H1 (cell line): Measurements from ENCODE around the gene VGLL3. TPM values are rescaled to one million over a fixed set of nuclear protein-coding genes. Genes with fewer than 3 reads are reported as not detected.

Experiments used
- CTCF ChIA-PET: fragments of 300-600 bp; sonication (Branson Sonifier 250); formaldehyde crosslinking; loops from one replicate; lab custom pipeline; 2021; ENCODE audit not compliant: partially characterized antibody; lab: Charles Lee
- POLR2A ChIA-PET: fragments of 300-600 bp; sonication (Branson Sonifier 250); formaldehyde crosslinking; loops from one replicate; lab custom pipeline; 2021; ENCODE audit warnings: inconsistent platforms; ENCODE audit not compliant: partially characterized antibody; lab: Charles Lee
- DNase-seq, 2 experiments: peaks; one replicate each; pipeline versions ENCODE4 v3.0.0 to v3.0.0-alpha.2; 2010 to 2022; ENCODE audit warnings: low spot score in 2 of 2, low read depth in 1 of 2, mixed read lengths in 1 of 2
- FAIRE-seq: peaks from 2 replicates; lab custom pipeline; 2011; peaks lifted over from hg19 to GRCh38; lab: Jason Lieb, UNC
- H2AFZ ChIP-seq: 2 replicates; pipeline ENCODE4 v1.8.1; 2012; ENCODE audit warnings: low read length, inconsistent platforms
- H2AK5ac ChIP-seq: 2 replicates; pipeline ENCODE4 v1.6.1; 2013; ENCODE audit warnings: low read depth, low read length
- H2BK120ac ChIP-seq: replicated peaks from 2 replicates; pipeline ENCODE3; 2013; ENCODE audit warnings: low read depth, low read length, inconsistent platforms
- H2BK12ac ChIP-seq: 2 replicates; pipeline ENCODE4 v1.6.1; 2013; ENCODE audit warnings: low read depth, low read length
- H2BK15ac ChIP-seq: 2 replicates; pipeline ENCODE4 v1.6.1; 2013; ENCODE audit warnings: low read length
- H2BK20ac ChIP-seq: 2 replicates; pipeline ENCODE4 v1.6.1; 2013; ENCODE audit warnings: low read length
- H2BK5ac ChIP-seq: 2 replicates; pipeline ENCODE4 v1.6.1; 2013; ENCODE audit warnings: low read depth, low read length
- H3K14ac ChIP-seq: 2 replicates; pipeline ENCODE4 v1.6.1; 2013; ENCODE audit warnings: inconsistent platforms; ENCODE audit not compliant: insufficient read length
- H3K18ac ChIP-seq: 2 replicates; pipeline ENCODE4 v1.6.1; 2013; ENCODE audit warnings: low read length; ENCODE audit errors: extremely low read depth
- H3K23ac ChIP-seq: 2 replicates; pipeline ENCODE4 v1.6.1; 2013; ENCODE audit warnings: inconsistent platforms; ENCODE audit not compliant: insufficient read length
- H3K23me2 ChIP-seq: 2 replicates; pipeline ENCODE4 v1.6.1; 2013; ENCODE audit warnings: low read depth, low read length
- H3K27ac ChIP-seq: 2 replicates; pipeline ENCODE4 v1.6.1; 2011; ENCODE audit warnings: low read depth, low read length, inconsistent platforms
- H3K27me3 ChIP-seq, 4 experiments: replicated peaks in 1 of 4; 1 replicate in 1 of 4; 2 replicates in 3 of 4; pipeline versions ENCODE4 v1.6.1 to v1.8.1; 2011 to 2013; ENCODE audit warnings: low read length in 3 of 4, mild to moderate bottlenecking in 3 of 4, inconsistent platforms in 2 of 4, mixed read lengths in 2 of 4, moderate library complexity in 1 of 4; ENCODE audit not compliant: control insufficient read depth in 3 of 4, insufficient read depth in 3 of 4; ENCODE audit errors: extremely low read depth in 1 of 4
- H3K36me3 ChIP-seq, 4 experiments: 2 replicates each; pipeline versions ENCODE4 v1.6.1 to v1.8.1; 2011 to 2013; ENCODE audit warnings: mild to moderate bottlenecking in 4 of 4, low read length in 3 of 4, moderate library complexity in 2 of 4, control low read depth in 1 of 4, inconsistent platforms in 1 of 4; ENCODE audit not compliant: insufficient read depth in 4 of 4, control insufficient read depth in 2 of 4
- H3K4ac ChIP-seq: replicated peaks from 2 replicates; pipeline ENCODE3; 2013; ENCODE audit warnings: low read length, low read depth, mixed read lengths, inconsistent platforms; ENCODE audit not compliant: insufficient read length
- H3K4me1 ChIP-seq, 4 experiments: replicated peaks in 1 of 4; 1 replicate in 1 of 4; 2 replicates in 3 of 4; pipeline versions ENCODE4 v1.6.1 to v1.8.1; 2011 to 2013; ENCODE audit warnings: low read length in 3 of 4, inconsistent platforms in 2 of 4, mixed read lengths in 1 of 4; ENCODE audit not compliant: insufficient read depth in 4 of 4, control insufficient read depth in 3 of 4
- H3K4me2 ChIP-seq, 2 experiments: 2 replicates each; pipeline versions ENCODE4 v1.6.1 to v1.8.1; 2011 to 2013; ENCODE audit warnings: low read depth in 2 of 2, low read length in 2 of 2, control low read depth in 1 of 2, inconsistent platforms in 1 of 2, mild to moderate bottlenecking in 1 of 2; ENCODE audit not compliant: insufficient read depth in 1 of 2
- H3K4me3 ChIP-seq, 4 experiments: fragments of 200-600, 300-600 bp in 1 of 4; sonication (generic), shearing (Covaris generic), sonication (Bioruptor Twin) in 1 of 4; 2 replicates each; pipeline versions ENCODE4 v1.5.1 to v1.8.1; 2011 to 2016; ENCODE audit warnings: low read length in 4 of 4, low read depth in 3 of 4, control low read depth in 2 of 4, inconsistent platforms in 2 of 4, mild to moderate bottlenecking in 2 of 4, mixed read lengths in 1 of 4, moderate library complexity in 1 of 4; ENCODE audit not compliant: insufficient read depth in 2 of 4; ENCODE audit errors: extremely low read depth in 1 of 4
- H3K56ac ChIP-seq: replicated peaks from 2 replicates; pipeline ENCODE3; 2013; ENCODE audit warnings: low read depth, mild to moderate bottlenecking, mixed read lengths, low read length, inconsistent platforms; ENCODE audit not compliant: insufficient read length
- H3K79me1 ChIP-seq: 2 replicates; pipeline ENCODE4 v1.6.1; 2013; ENCODE audit warnings: low read depth, low read length, control low read depth
- H3K79me2 ChIP-seq, 2 experiments: 2 replicates each; pipeline versions ENCODE4 v1.6.1 to v1.8.1; 2012 to 2013; ENCODE audit warnings: low read length in 2 of 2, mild to moderate bottlenecking in 2 of 2, inconsistent platforms in 1 of 2; ENCODE audit not compliant: insufficient read depth in 2 of 2, control insufficient read depth in 1 of 2
- H3K9ac ChIP-seq, 4 experiments: replicated peaks in 1 of 4; 1 replicate in 1 of 4; 2 replicates in 3 of 4; pipeline versions ENCODE4 v1.6.1 to v1.8.1; 2011 to 2013; ENCODE audit warnings: low read depth in 3 of 4, low read length in 3 of 4, control low read depth in 2 of 4, mild to moderate bottlenecking in 2 of 4, moderate library complexity in 2 of 4, inconsistent platforms in 1 of 4; ENCODE audit errors: extremely low read depth in 1 of 4
- H3K9me3 ChIP-seq, 2 experiments: 2 replicates each; pipeline versions ENCODE4 v1.6.1 to v1.8.1; 2012 to 2013; ENCODE audit warnings: mild to moderate bottlenecking in 2 of 2, moderate library complexity in 2 of 2, control low read depth in 1 of 2, inconsistent platforms in 1 of 2, low read depth in 1 of 2, low read length in 1 of 2, mixed read lengths in 1 of 2; ENCODE audit not compliant: insufficient read depth in 2 of 2
- H4K20me1 ChIP-seq, 2 experiments: replicated peaks in 1 of 2; 2 replicates each; pipeline versions ENCODE3 to v1.8.1; 2011 to 2013; ENCODE audit warnings: inconsistent platforms in 2 of 2, low read length in 2 of 2, mild to moderate bottlenecking in 1 of 2; ENCODE audit not compliant: insufficient read depth in 2 of 2, control insufficient read depth in 1 of 2
- H4K5ac ChIP-seq: 2 replicates; pipeline ENCODE4 v1.6.1; 2013; ENCODE audit warnings: low read length, low read depth, mixed read lengths, inconsistent platforms; ENCODE audit not compliant: insufficient read length
- H4K8ac ChIP-seq: 2 replicates; pipeline ENCODE4 v1.8.0; 2013; ENCODE audit warnings: mild to moderate bottlenecking, moderate library complexity, low read length, inconsistent platforms; ENCODE audit not compliant: insufficient read depth; ENCODE audit errors: extremely low read depth
- H4K91ac ChIP-seq: replicated peaks from 2 replicates; pipeline ENCODE3; 2013; ENCODE audit warnings: low read length, mixed read lengths, inconsistent platforms; ENCODE audit not compliant: insufficient read length
- BCL11A ChIP-seq, 2 experiments: IDR thresholded peaks; one replicate each; pipeline ENCODE4 v1.6.1; 2011; ENCODE audit warnings: low read depth in 2 of 2, low read length in 2 of 2, mild to moderate bottlenecking in 2 of 2
- CHD1 ChIP-seq: IDR thresholded peaks from 2 replicates; pipeline ENCODE4 v1.6.1; 2012; ENCODE audit warnings: low read depth, low read length, improper control_type of control experiment
- HDAC2 ChIP-seq, 2 experiments: fragments of 300-600 bp in 1 of 2; sonication (generic) in 1 of 2; IDR thresholded peaks; 2 replicates each; pipeline ENCODE4 v1.6.1; 2011 to 2012; ENCODE audit warnings: low read depth in 2 of 2, low read length in 2 of 2, mild to moderate bottlenecking in 2 of 2, moderate library complexity in 2 of 2, borderline replicate concordance in 1 of 2, inconsistent platforms in 1 of 2
- HDAC6 ChIP-seq: IDR thresholded peaks from one replicate; pipeline ENCODE4 v1.7.1; 2012; ENCODE audit warnings: low read depth, mild to moderate bottlenecking, inconsistent platforms, low read length, moderate library complexity
- JUND ChIP-seq: IDR thresholded peaks from 2 replicates; pipeline ENCODE4 v1.6.1; 2011; ENCODE audit warnings: mild to moderate bottlenecking, improper control_type of control experiment, low read length
- MAX ChIP-seq: IDR thresholded peaks from 2 replicates; pipeline ENCODE4 v1.6.1; 2012; ENCODE audit warnings: inconsistent platforms
- POLR2AphosphoS5 ChIP-seq: IDR thresholded peaks from 2 replicates; pipeline ENCODE4 v1.6.1; 2011; ENCODE audit warnings: low read depth, low read length
- TEAD4 ChIP-seq: IDR thresholded peaks from 2 replicates; pipeline ENCODE4 v1.6.1; 2012; ENCODE audit warnings: low read depth, low read length, inconsistent platforms, mixed read lengths
- WGBS, 2 experiments: shearing (Covaris generic) in 1 of 2; methylation state at CpG; one replicate each; pipeline versions ENCODE4 v1.1.6 to v1.1.7; 2013 to 2015; ENCODE audit warnings: low lambda C conversion rate in 2 of 2, mixed read lengths in 2 of 2, inconsistent platforms in 1 of 2, low coverage in 1 of 2, missing lambda C conversion rate in 1 of 2; ENCODE audit not compliant: insufficient replicate concordance in 2 of 2, insufficient coverage in 1 of 2, insufficient read length in 1 of 2; ENCODE audit errors: extremely low coverage in 1 of 2, missing lambda C conversion rate in 1 of 2; 5-methylcytosine and 5-hydroxymethylcytosine counted together
- polyA plus RNA-seq, 7 experiments: library from polyadenylated mRNA; depleted of rRNA in 3 of 7; stranded (reverse) in 5 of 7; unstranded in 2 of 7; fragments of >200 nt in 5 of 7; fragments of 200-250 nt in 2 of 7; gene quantifications; 1 replicate in 5 of 7; 2 replicates in 1 of 7; 4 replicates in 1 of 7; pipeline versions ENCODE4 v1.2.1 to v1.2.3, GENCODE V29; 2011 to 2013; ENCODE audit warnings: missing spikeins in 2 of 7, mixed read lengths in 2 of 7
- total RNA-seq: library from RNA; stranded (reverse); fragmentation: NEBNext Ultra II Directional; extraction: Animal tissue kit (Norgen Biotek cat#: 25700); gene quantifications from 2 replicates; pipeline ENCODE4 v1.2.1, GENCODE V29; 2021
- TF ChIP-seq, protein P1 (sequence below): IDR thresholded peaks from 2 replicates; pipeline ENCODE4 v1.6.1; 2012; ENCODE audit warnings: inconsistent platforms
- TF ChIP-seq, protein P2 (sequence below): IDR thresholded peaks from 2 replicates; pipeline ENCODE4 v1.6.1; 2012; ENCODE audit warnings: low read length, inconsistent platforms

VGLL3 gene
- total and polyA plus RNA-seq, 2 of the 8 experiments (the other 6 are each of a cell fraction or from before 2014, with no cell fraction given) = 13.4 to 24.2 TPM

GRCh38 chr3:86986671-86987420, 4.1 kb downstream of the VGLL3 start:
- Histone ChIP-seq H2BK120ac (no peak overlapping the region), H3K23ac (no peak overlapping the region), H4K20me1 (no peaks in the 10 kb centered on the region), H2BK12ac (no peak overlapping the region), H3K79me2 (peaks cover 0 to 13% of the 10 kb centered on the region in 2 experiments; a peak in 2 of 4 replicates), H3K4me2 (no peak overlapping the region), H4K5ac (no peak overlapping the region), H2BK15ac (no peak overlapping the region), H3K27ac (no peak overlapping the region), H3K4ac (no peak overlapping the region), H2BK5ac (no peak overlapping the region), H3K27me3 (peaks cover 0 to 8% (median 3%) of the 10 kb centered on the region in 4 experiments; a peak in 4 of 7 replicates), H2AK5ac (no peak overlapping the region), H4K91ac (no peak overlapping the region), H4K8ac (no peak overlapping the region), H3K36me3 (no peaks in the 10 kb centered on the region), H3K56ac (no peak overlapping the region), H3K9me3 (no peaks in the 10 kb centered on the region), H3K9ac (no peak overlapping the region), H3K4me1 (peaks cover 0 to 6% (median under 1%) of the 10 kb centered on the region in 4 experiments; a peak in 5 of 7 replicates), H3K14ac (no peak overlapping the region), H2BK20ac (no peak overlapping the region), H3K23me2 (peaks cover 10% of the 10 kb centered on the region), H3K18ac (no peak overlapping the region), H2AFZ (no peak overlapping the region), H3K79me1 (no peaks in the 10 kb centered on the region; the same call in 1 of the 2 replicates), H3K4me3 (no peak overlapping the region)
- 85% methylated on average over 6 of the region's 6 CpGs; no CpG with 5 or more reads in 1 of the 2 experiments for WGBS, 2 experiments
- FAIRE-seq = no peak
- ChIA-PET POLR2A (no interaction called here), CTCF (interaction anchor here (1.3 kb wide), 1 partner anchor 95 kb away, joined by 3 read pairs; no protein-coding TSS in a partner anchor)
- DNase-seq = no peak
- TF ChIP-seq, protein P1, sequence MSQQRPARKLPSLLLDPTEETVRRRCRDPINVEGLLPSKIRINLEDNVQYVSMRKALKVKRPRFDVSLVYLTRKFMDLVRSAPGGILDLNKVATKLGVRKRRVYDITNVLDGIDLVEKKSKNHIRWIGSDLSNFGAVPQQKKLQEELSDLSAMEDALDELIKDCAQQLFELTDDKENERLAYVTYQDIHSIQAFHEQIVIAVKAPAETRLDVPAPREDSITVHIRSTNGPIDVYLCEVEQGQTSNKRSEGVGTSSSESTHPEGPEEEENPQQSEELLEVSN = no peak
- TF ChIP-seq HDAC6 = no peak
- no peak for TF ChIP-seq TEAD4
- no peak for TF ChIP-seq BCL11A (IDR thresholded peaks at IDR 0.05; ENCODE audit: low read depth in 2 of 2, low read length in 2 of 2)
- no peak for TF ChIP-seq HDAC2 (IDR thresholded peaks at IDR 0.05; ENCODE audit: borderline replicate concordance in 1 of 2, low read depth in 2 of 2, low read length in 2 of 2)
- no peak for TF ChIP-seq POLR2AphosphoS5
- no peak for TF ChIP-seq MAX
- TF ChIP-seq JUND = no peak
- no peak for TF ChIP-seq CHD1
- TF ChIP-seq, protein P2, sequence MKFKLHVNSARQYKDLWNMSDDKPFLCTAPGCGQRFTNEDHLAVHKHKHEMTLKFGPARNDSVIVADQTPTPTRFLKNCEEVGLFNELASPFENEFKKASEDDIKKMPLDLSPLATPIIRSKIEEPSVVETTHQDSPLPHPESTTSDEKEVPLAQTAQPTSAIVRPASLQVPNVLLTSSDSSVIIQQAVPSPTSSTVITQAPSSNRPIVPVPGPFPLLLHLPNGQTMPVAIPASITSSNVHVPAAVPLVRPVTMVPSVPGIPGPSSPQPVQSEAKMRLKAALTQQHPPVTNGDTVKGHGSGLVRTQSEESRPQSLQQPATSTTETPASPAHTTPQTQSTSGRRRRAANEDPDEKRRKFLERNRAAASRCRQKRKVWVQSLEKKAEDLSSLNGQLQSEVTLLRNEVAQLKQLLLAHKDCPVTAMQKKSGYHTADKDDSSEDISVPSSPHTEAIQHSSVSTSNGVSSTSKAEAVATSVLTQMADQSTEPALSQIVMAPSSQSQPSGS = no peak
